Fibroblast of lung (primary cell): ENCODE results near the gene LIMCH1.

ENCODE experiments used
- EZH2 ChIP-seq: IDR thresholded peaks from 2 replicates; pipeline ENCODE4 v1.5.1; 2012; ENCODE audit warnings: low read length, control low read depth, mild to moderate bottlenecking; ENCODE audit errors: missing control alignments
- TF ChIP-seq, protein P1 (sequence below), 2 donors: IDR thresholded peaks in 1 of 2; conservative IDR thresholded peaks in 1 of 2; 1 replicate in 1 of 2; 2 replicates in 1 of 2; pipeline ENCODE4 v1.5.1; 2011 to 2012; ENCODE audit warnings: low read length in 2 of 2, control low read depth in 1 of 2, inconsistent platforms in 1 of 2, low read depth in 1 of 2, mild to moderate bottlenecking in 1 of 2

- TF ChIP-seq EZH2: no peak
- TF ChIP-seq, protein P1, sequence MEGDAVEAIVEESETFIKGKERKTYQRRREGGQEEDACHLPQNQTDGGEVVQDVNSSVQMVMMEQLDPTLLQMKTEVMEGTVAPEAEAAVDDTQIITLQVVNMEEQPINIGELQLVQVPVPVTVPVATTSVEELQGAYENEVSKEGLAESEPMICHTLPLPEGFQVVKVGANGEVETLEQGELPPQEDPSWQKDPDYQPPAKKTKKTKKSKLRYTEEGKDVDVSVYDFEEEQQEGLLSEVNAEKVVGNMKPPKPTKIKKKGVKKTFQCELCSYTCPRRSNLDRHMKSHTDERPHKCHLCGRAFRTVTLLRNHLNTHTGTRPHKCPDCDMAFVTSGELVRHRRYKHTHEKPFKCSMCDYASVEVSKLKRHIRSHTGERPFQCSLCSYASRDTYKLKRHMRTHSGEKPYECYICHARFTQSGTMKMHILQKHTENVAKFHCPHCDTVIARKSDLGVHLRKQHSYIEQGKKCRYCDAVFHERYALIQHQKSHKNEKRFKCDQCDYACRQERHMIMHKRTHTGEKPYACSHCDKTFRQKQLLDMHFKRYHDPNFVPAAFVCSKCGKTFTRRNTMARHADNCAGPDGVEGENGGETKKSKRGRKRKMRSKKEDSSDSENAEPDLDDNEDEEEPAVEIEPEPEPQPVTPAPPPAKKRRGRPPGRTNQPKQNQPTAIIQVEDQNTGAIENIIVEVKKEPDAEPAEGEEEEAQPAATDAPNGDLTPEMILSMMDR (conservative IDR thresholded peaks at IDR 0.05 in 1 of 2, IDR thresholded peaks at IDR 0.05 in 1 of 2; ENCODE audit: low read depth in 1 of 2, low read length in 2 of 2): no peak
Observed at GRCh38 chr4:41645728-41646390, 107.9 kb downstream of the LIMCH1 start.
